Endothelial cell (in vitro differentiated cells): ENCODE data around the gene RNF224. TPM values are rescaled to one million over a fixed set of nuclear protein-coding genes. Genes with fewer than 3 reads are reported as not detected.
A peak's percentile ranks its signal among the peaks of the same experiment; 100 is the strongest.

ENCODE experiments used
- DNase-seq: peaks from one replicate; pipeline ENCODE4 v3.0.0; 2021; ENCODE audit warnings: low spot score
- H3K27ac Mint-ChIP-seq: one replicate; pipeline ENCODE4 v1.8.0; 2021; ENCODE audit warnings: mixed read lengths, inconsistent platforms; ENCODE audit not compliant: unreplicated experiment
- H3K27me3 Mint-ChIP-seq: one replicate; pipeline ENCODE4 v1.8.0; 2021; ENCODE audit warnings: mild to moderate bottlenecking, moderate library complexity, mixed read lengths, inconsistent platforms; ENCODE audit not compliant: unreplicated experiment
- H3K36me3 Mint-ChIP-seq: one replicate; pipeline ENCODE4 v1.8.0; 2021; ENCODE audit warnings: mild to moderate bottlenecking, low read depth, mixed read lengths, inconsistent platforms; ENCODE audit not compliant: unreplicated experiment
- H3K4me1 Mint-ChIP-seq: one replicate; pipeline ENCODE4 v1.8.0; 2021; ENCODE audit warnings: mild to moderate bottlenecking, mixed read lengths, inconsistent platforms; ENCODE audit not compliant: unreplicated experiment
- H3K4me3 Mint-ChIP-seq: one replicate; pipeline ENCODE4 v1.8.0; 2021; ENCODE audit warnings: mild to moderate bottlenecking, mixed read lengths, inconsistent platforms; ENCODE audit not compliant: unreplicated experiment
- H3K9me3 Mint-ChIP-seq: one replicate; pipeline ENCODE4 v1.8.0; 2021; ENCODE audit warnings: mixed read lengths, inconsistent platforms; ENCODE audit not compliant: unreplicated experiment
- total RNA-seq: library from RNA; stranded (reverse); fragmentation: NEBNext Ultra II Directional; extraction: Animal tissue kit (Norgen Biotek cat#: 25700); gene quantifications from one replicate; pipeline ENCODE4 v1.2.1, GENCODE V29; 2021; ENCODE audit not compliant: unreplicated experiment
- TF ChIP-seq, protein P1 (sequence below): fragments of 200-600 bp; sonication (generic); IDR thresholded peaks from one replicate; pipeline ENCODE4 v1.5.0; 2021; ENCODE audit warnings: antibody characterized with exemption; ENCODE audit not compliant: unreplicated experiment

RNF224 gene
- total RNA-seq, 1 donor from 2014 or later, result not detected

DNA sequence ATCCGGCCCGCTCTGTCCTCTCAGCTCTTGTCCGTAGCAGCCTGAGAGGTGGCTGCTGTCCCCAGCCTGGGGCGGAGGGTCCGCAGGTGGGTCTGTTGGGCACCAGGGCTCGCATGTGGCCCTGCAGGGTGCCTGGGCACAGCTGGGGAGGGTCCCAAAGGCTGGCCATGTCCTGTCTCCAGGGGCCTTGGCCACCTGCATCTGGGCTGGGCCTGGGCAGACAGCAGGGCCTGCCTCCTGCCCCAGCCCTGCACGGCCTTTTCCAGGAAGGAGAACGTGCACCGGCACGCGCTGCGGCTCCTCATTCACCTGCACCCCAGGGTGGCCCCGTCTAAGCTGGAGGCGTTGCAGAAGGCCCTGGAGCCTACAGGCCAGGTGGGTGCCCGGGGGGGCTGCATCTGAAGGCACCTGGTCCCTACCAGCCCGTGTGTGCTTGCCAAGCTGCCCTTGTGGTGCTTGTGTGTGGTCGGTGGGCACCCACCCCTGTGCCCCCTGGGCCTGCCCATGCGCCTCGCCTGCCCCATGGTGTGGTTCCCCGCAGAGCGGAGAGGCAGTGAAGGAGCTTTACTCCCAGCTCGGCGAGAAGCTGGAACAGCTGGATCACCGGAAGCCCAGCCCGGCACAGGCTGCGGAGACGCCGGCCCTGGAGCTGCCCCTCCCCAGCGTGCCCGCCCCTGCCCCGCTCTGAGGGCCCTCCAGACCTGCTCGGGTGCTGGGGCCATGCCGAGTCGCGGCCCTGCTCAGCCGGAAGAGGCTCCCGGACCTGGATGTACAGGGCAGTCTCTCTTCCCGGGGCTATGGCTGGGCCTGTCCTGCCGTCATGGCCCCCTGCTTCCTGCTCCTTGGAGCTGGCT, 45.2 kb downstream of the RNF224 start:
- peaks cover 10% of the 10 kb centered on the region for H3K27me3 Mint-ChIP-seq
- TF ChIP-seq, protein P1, sequence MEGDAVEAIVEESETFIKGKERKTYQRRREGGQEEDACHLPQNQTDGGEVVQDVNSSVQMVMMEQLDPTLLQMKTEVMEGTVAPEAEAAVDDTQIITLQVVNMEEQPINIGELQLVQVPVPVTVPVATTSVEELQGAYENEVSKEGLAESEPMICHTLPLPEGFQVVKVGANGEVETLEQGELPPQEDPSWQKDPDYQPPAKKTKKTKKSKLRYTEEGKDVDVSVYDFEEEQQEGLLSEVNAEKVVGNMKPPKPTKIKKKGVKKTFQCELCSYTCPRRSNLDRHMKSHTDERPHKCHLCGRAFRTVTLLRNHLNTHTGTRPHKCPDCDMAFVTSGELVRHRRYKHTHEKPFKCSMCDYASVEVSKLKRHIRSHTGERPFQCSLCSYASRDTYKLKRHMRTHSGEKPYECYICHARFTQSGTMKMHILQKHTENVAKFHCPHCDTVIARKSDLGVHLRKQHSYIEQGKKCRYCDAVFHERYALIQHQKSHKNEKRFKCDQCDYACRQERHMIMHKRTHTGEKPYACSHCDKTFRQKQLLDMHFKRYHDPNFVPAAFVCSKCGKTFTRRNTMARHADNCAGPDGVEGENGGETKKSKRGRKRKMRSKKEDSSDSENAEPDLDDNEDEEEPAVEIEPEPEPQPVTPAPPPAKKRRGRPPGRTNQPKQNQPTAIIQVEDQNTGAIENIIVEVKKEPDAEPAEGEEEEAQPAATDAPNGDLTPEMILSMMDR, result no peak
- H3K4me1 Mint-ChIP-seq, result peaks cover 21% of the 10 kb centered on the region
- no peaks in the 10 kb centered on the region for H3K9me3 Mint-ChIP-seq
- peaks cover 24% of the 10 kb centered on the region for H3K36me3 Mint-ChIP-seq
- no peak overlapping the region for H3K27ac Mint-ChIP-seq
- DNase-seq, result no peak
- no peak overlapping the region for H3K4me3 Mint-ChIP-seq

DNA sequence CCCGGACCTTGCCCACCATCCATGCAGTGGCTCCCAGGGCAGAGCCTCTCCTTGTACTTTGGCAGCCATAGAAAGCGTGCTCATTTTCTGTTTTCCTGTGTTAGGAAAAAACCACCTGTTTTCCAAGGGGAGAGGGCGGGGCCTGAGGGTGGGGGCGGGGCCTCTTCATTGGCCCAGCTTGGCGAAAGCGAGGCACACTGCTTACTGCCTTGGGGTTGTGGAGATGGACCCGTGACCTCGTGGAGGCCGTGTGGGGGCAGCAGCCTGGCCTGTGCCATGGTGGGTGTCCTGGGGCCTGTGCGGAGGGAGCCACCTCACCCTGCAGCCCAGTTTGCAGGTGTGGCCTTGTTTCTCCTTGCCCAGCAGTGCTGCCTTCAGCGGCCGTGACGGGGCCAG, 45.8 kb downstream of the RNF224 start:
- no peak overlapping the region for H3K27ac Mint-ChIP-seq
- TF ChIP-seq, protein P1, result no peak
- peaks cover 22% of the 10 kb centered on the region for H3K36me3 Mint-ChIP-seq
- no peak for DNase-seq
- H3K4me1 Mint-ChIP-seq, result peaks cover 21% of the 10 kb centered on the region
- no peaks in the 10 kb centered on the region for H3K9me3 Mint-ChIP-seq
- H3K4me3 Mint-ChIP-seq, result no peak overlapping the region
- peaks cover 11% of the 10 kb centered on the region for H3K27me3 Mint-ChIP-seq

DNA sequence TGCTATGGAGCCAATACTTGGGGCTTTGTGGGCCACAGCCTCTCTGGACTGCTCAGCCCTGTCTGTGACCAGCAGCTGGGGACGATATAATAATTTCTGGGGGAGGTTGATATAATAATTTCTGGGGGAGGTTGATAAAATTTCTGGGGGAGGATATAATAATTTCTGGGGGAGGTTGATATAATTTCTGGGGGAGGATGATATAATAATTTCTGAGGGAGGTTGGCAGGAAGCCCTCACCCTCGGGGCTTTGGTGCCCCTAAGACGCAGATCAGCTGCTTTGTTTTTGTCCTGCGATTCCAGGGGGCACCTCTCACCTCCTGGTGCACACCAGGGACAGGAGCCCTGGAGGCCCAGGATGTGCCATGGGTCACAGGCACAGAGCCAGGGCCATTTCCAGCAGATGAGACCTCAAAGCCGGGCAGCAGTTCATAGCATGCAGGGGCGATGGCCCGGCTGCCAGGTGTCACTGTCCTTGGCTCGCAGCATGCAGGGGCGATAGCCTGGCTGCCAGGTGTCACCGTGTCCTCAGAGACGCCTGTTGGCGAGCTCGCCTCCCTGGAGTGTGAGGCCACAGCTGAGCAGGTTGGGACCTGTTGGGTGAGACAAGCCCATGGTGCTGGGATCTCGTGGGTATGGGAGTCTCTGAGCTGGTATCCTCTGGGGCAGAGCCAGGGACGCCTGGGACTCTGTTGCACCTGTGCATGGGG, 46.5 kb downstream of the RNF224 start:
- peaks cover 21% of the 10 kb centered on the region for H3K4me1 Mint-ChIP-seq
- no peak for DNase-seq
- TF ChIP-seq, protein P1, result no peak
- peak overlapping the region; percentile 17 for H3K4me3 Mint-ChIP-seq
- peaks cover 8% of the 10 kb centered on the region for H3K27me3 Mint-ChIP-seq
- H3K36me3 Mint-ChIP-seq, result peaks cover 16% of the 10 kb centered on the region
- H3K27ac Mint-ChIP-seq, result no peak overlapping the region
- H3K9me3 Mint-ChIP-seq, result no peaks in the 10 kb centered on the region

DNA sequence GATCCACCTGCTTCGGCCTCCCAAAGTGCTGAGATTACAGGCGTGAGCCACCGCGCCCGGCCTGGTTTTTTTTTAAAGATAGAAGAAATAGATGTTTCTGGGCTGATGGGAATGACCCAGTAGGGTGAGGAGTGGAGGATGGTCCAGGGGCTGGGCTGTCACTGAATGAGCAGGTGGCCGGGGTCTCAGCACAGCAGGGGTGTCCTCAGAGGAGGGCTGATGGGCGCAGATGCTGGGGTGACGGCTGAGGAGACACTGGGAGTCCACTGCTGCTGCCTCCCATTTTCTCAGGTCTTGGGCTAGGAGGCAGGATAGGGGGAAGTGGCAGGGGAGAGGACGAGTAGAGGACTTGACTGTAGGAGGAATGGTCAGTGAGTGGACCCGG, 47.9 kb downstream of the RNF224 start:
- DNase-seq, result no peak
- Mint-ChIP-seq H3K27me3 (peaks cover 9% of the 10 kb centered on the region), H3K9me3 (no peaks in the 10 kb centered on the region), H3K27ac (peak overlapping the region; percentile 77), H3K36me3 (peaks cover 4% of the 10 kb centered on the region), H3K4me1 (peaks cover 21% of the 10 kb centered on the region), H3K4me3 (peak overlapping the region; percentile 59)
- TF ChIP-seq, protein P1, result no peak
